ENCODE results near the gene TMEM109. TPM values are rescaled to one million over a fixed set of nuclear protein-coding genes. Genes with fewer than 3 reads are reported as not detected.

Gene TMEM109
- total and polyA plus RNA-seq, 2 of the 8 experiments (the other 6 are each of a cell fraction or from before 2014, with no cell fraction given): 27.3 to 30.3 TPM

DNA sequence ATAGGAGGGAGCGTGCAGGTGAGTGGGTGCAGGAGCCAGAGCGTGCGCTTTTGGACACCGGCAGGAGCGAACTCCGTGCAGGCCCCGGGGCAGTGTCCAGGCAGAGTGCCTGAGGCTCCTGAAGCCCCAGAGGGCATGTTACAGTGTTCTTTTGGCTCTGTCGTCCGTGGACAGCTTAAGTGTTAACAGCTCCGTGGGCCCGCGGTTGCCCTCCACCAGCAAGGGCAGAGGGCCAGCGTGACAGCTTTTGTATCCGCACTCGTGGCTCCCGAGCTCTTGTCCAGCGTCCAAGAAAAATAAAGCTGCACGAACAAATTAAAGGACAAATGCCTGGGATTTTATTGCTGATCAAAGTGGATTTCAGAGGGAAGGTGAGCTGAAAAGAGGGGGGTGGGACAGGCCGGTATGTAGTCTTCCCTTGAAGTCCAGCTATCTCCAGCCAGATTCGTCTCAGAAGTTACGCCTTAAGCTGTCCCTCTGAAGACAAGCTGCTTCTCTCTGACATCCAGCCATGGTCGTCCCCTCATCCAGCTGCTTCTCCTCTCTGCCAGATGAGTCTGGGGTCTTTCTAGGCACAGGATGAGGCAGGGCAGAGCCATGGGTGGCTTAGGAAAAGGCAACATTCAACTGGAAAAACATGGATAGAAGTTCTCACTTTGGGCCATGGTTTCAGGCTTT lies 968 bp upstream of the TMEM109 start:
- peaks cover 0 to 2% (median 0%) of the 10 kb centered on the region in 4 experiments; a peak in 1 of 7 replicates for H3K27me3 ChIP-seq (replicated peaks in 1 of 4; ENCODE audit: control insufficient read depth in 3 of 4, extremely low read depth in 1 of 4, insufficient read depth in 3 of 4, low read length in 3 of 4)
- peaks cover 10 to 27% (median 18%) of the 10 kb centered on the region in 4 experiments for H3K4me1 ChIP-seq (replicated peaks in 1 of 4; ENCODE audit: control insufficient read depth in 3 of 4, insufficient read depth in 4 of 4, low read length in 3 of 4)
- H4K5ac ChIP-seq (ENCODE audit: insufficient read length, low read depth, low read length): no peak overlapping the region
- peak overlapping the region; percentile 87 for H4K91ac ChIP-seq (replicated peaks; ENCODE audit: insufficient read length, low read length)
- no peaks in the 10 kb centered on the region for H3K9me3 ChIP-seq (ENCODE audit: insufficient read depth in 2 of 2, low read depth in 1 of 2, low read length in 1 of 2)
- no peak for DNase-seq (ENCODE audit: low read depth in 1 of 2, low spot score in 2 of 2)
- no peak overlapping the region for H2AK5ac ChIP-seq (ENCODE audit: low read depth, low read length)
- H2BK12ac ChIP-seq (ENCODE audit: low read depth, low read length): peak overlapping the region; percentile 54; the same call in 1 of the 2 replicates
- H3K23ac ChIP-seq (ENCODE audit: insufficient read length): no peak overlapping the region
- no peak for FAIRE-seq
- peak overlapping the region; percentile 89 to 91 for H3K4me2 ChIP-seq (ENCODE audit: insufficient read depth in 1 of 2, low read depth in 2 of 2, low read length in 2 of 2)
- H4K8ac ChIP-seq (ENCODE audit: extremely low read depth, insufficient read depth, low read length): no peak overlapping the region; the same call in 1 of the 2 replicates
- H3K36me3 ChIP-seq (ENCODE audit: control insufficient read depth in 2 of 4, insufficient read depth in 4 of 4, low read length in 3 of 4): no peaks in the 10 kb centered on the region
- H3K18ac ChIP-seq (ENCODE audit: extremely low read depth, low read length): peak overlapping the region; percentile 51
- peaks cover 0 to 2% of the 10 kb centered on the region in 2 experiments for H4K20me1 ChIP-seq (replicated peaks in 1 of 2; ENCODE audit: control insufficient read depth in 1 of 2, insufficient read depth in 2 of 2, low read length in 2 of 2)
- no peak for TF ChIP-seq NANOG (IDR thresholded peaks at IDR 0.05; ENCODE audit: insufficient read depth, low read depth, low read length, poor library complexity, severe bottlenecking)
- TF ChIP-seq CHD1 (IDR thresholded peaks at IDR 0.05; ENCODE audit: low read depth, low read length): no peak
- no peak for TF ChIP-seq RFX5 (IDR thresholded peaks at IDR 0.05; ENCODE audit: borderline replicate concordance, low read depth, low read length)
- no peak for TF ChIP-seq EZH2 (IDR thresholded peaks at IDR 0.05; ENCODE audit: low read depth, low read length, severe bottlenecking)
- TF ChIP-seq, protein P1, sequence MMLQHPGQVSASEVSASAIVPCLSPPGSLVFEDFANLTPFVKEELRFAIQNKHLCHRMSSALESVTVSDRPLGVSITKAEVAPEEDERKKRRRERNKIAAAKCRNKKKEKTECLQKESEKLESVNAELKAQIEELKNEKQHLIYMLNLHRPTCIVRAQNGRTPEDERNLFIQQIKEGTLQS (IDR thresholded peaks at IDR 0.05; ENCODE audit: insufficient read depth, low read depth, low read length): no peak
- TF ChIP-seq SIRT6 (IDR thresholded peaks at IDR 0.05; ENCODE audit: low read length): no peak
- TF ChIP-seq GTF2F1 (IDR thresholded peaks at IDR 0.05; ENCODE audit: borderline replicate concordance, low read depth, low read length): no peak
- no peak for TF ChIP-seq TAF1 (IDR thresholded peaks at IDR 0.05; ENCODE audit: low read depth, low read length)
- TF ChIP-seq SP1 (IDR thresholded peaks at IDR 0.05; ENCODE audit: low read depth, low read length): no peak
- TF ChIP-seq BCL11A (IDR thresholded peaks at IDR 0.05; ENCODE audit: low read depth in 2 of 2, low read length in 2 of 2): no peak
- TF ChIP-seq BACH1 (IDR thresholded peaks at IDR 0.05; ENCODE audit: low read length): no peak
- peak overlapping the region; percentile 82; the same call in 1 of the 2 replicates for H2BK15ac ChIP-seq (ENCODE audit: low read length)
- peak overlapping the region in 1 of 4 experiments; percentile 65; a peak in 4 of 8 replicates for H3K4me3 ChIP-seq (ENCODE audit: extremely low read depth in 1 of 4, insufficient read depth in 2 of 4, low read depth in 3 of 4, low read length in 4 of 4)
- no peaks in the 10 kb centered on the region for H3K79me1 ChIP-seq (ENCODE audit: low read depth, low read length)
- peak overlapping the region; percentile 57; the same call in 1 of the 2 replicates for H3K27ac ChIP-seq (ENCODE audit: low read depth, low read length)
- H2BK20ac ChIP-seq (ENCODE audit: low read length): no peak overlapping the region
- WGBS, 2 experiments (ENCODE audit: extremely low coverage in 1 of 2, insufficient coverage in 1 of 2, insufficient read length in 1 of 2, insufficient replicate concordance in 2 of 2, low coverage in 1 of 2, low lambda C conversion rate in 2 of 2, missing lambda C conversion rate in 1 of 2): 88% methylated on average over 21 of the region's 22 CpGs; no CpG with 5 or more reads in 1 of the 2 experiments
- peak overlapping the region; percentile 40; the same call in 1 of the 2 replicates for H2BK5ac ChIP-seq (ENCODE audit: low read depth, low read length)
- ChIA-PET CTCF (ENCODE audit: partially characterized antibody) (interaction anchor here (0.8 to 2.6 kb wide), 10 partner anchors 8 to 720 kb away, joined by 3 to 9 read pairs (median 5); no protein-coding TSS in a partner anchor), POLR2A (ENCODE audit: partially characterized antibody) (interaction anchor here (1.2 to 4.2 kb wide), 5 partner anchors 8 to 24 kb away, joined by 3 to 28 read pairs (median 5); partner anchors contain the start of genes PRPF19 and TMEM132A)
- peaks cover 8% of the 10 kb centered on the region for H3K23me2 ChIP-seq (ENCODE audit: low read depth, low read length)
- H3K56ac ChIP-seq (replicated peaks; ENCODE audit: insufficient read length, low read depth, low read length): no peak overlapping the region
- H2AFZ ChIP-seq (ENCODE audit: low read length): peak overlapping the region; percentile 97
- H2BK120ac ChIP-seq (replicated peaks; ENCODE audit: low read depth, low read length): no peak overlapping the region
- no peak overlapping the region for H3K14ac ChIP-seq (ENCODE audit: insufficient read length)
- no peak overlapping the region; a peak in 2 of 7 replicates for H3K9ac ChIP-seq (replicated peaks in 1 of 4; ENCODE audit: extremely low read depth in 1 of 4, low read depth in 3 of 4, low read length in 3 of 4)
- peak overlapping the region; percentile 61 for H3K4ac ChIP-seq (replicated peaks; ENCODE audit: insufficient read length, low read depth, low read length)
- H3K79me2 ChIP-seq (ENCODE audit: control insufficient read depth in 1 of 2, insufficient read depth in 2 of 2, low read length in 2 of 2): peaks cover 5 to 16% of the 10 kb centered on the region in 2 experiments
